ENCODE measurements around the gene FXYD7.

DNA sequence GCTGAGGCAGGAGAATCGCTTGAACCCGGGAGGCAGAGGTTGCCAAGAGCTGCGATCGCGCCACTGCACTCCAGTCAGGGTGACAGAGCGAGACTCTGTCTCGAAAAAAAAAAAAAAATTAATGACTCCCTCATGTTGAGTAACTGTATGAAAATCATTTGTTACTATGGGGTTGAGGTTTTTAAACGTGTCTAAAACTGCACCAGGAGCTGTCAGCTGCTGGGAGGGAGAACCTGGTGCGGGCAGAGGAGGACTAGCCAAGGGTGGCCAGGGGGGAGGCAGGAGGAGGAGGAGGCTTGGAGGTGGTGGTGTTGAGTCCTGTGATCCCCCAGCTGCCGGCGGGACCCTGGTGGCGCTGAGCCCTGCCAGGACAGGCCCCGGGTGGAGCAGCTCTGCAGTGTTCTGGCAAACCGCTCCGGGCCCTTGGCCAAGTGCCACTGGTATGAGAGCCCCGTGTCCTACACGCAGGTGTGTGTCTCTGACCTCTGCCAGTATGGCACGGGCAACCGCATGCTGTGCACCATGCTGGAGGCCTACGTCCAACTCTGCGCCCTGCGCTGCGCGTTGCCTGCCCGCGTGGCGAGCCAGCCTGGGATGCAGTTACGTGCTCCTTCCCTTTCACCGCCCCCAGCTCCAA, 44.5 kb upstream of the FXYD7 start:
- TF ChIP-seq, protein P1, sequence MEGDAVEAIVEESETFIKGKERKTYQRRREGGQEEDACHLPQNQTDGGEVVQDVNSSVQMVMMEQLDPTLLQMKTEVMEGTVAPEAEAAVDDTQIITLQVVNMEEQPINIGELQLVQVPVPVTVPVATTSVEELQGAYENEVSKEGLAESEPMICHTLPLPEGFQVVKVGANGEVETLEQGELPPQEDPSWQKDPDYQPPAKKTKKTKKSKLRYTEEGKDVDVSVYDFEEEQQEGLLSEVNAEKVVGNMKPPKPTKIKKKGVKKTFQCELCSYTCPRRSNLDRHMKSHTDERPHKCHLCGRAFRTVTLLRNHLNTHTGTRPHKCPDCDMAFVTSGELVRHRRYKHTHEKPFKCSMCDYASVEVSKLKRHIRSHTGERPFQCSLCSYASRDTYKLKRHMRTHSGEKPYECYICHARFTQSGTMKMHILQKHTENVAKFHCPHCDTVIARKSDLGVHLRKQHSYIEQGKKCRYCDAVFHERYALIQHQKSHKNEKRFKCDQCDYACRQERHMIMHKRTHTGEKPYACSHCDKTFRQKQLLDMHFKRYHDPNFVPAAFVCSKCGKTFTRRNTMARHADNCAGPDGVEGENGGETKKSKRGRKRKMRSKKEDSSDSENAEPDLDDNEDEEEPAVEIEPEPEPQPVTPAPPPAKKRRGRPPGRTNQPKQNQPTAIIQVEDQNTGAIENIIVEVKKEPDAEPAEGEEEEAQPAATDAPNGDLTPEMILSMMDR (conservative IDR thresholded peaks at IDR 0.05; ENCODE audit: low read depth, low read length): no peak
- TF ChIP-seq EZH2 (IDR thresholded peaks at IDR 0.05; ENCODE audit: low read length, unreplicated experiment): no peak
- TF ChIP-seq EZH2phosphoT487 (IDR thresholded peaks at IDR 0.05; ENCODE audit: borderline replicate concordance, low read length): no peak
